ENCODE measurements around the gene ISM1. TPM values are rescaled to one million over a fixed set of nuclear protein-coding genes. Genes with fewer than 3 reads are reported as not detected.

Gene ISM1
- total and polyA plus RNA-seq, 12 donors = 0.54 to 1.7 (median 1.0) TPM

DNA sequence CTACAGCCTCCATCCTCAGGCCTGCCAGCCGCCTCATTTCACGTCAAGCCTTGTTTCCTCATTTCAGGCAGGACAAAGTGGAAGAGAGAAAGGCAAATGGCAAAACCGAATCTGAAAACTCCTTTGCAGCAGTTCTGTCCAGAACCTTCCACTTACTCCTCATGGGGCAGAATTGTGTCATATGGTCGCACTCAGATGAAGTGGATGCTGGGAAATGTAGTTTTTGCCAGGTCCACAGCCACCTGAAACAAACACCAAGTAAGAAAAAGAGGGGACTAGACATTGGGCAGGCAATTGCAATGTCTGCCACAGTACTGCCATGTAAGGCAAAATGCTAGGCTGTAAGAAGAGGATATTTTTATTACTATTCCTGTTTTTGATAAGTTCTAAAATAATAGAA lies 44.9 kb downstream of the ISM1 start:
- H3K27me3 ChIP-seq = peaks cover 0 to 7% (median 0%) of the 10 kb centered on the region in 7 donors
- 85 to 90% methylated on average over 4 of the region's 4 CpGs for WGBS, 2 donors
- no peak overlapping the region for H3K4me3 ChIP-seq
- H3K36me3 ChIP-seq = no peaks in the 10 kb centered on the region
- no peak overlapping the region for H3K27ac ChIP-seq
- ATAC-seq (no peak), DNase-seq (no peak)
- peaks cover 0 to 10% (median 0%) of the 10 kb centered on the region in 9 donors for H3K4me1 ChIP-seq
- intact Hi-C loops (cut with DNase I) = loop anchor here in 3 of 10 donors (5.0 to 10.0 kb wide), 2 partner anchors 141 to 149 kb away; no protein-coding TSS in a partner anchor
- H3K9me3 ChIP-seq = no peaks in the 10 kb centered on the region
- TF ChIP-seq, protein P1, sequence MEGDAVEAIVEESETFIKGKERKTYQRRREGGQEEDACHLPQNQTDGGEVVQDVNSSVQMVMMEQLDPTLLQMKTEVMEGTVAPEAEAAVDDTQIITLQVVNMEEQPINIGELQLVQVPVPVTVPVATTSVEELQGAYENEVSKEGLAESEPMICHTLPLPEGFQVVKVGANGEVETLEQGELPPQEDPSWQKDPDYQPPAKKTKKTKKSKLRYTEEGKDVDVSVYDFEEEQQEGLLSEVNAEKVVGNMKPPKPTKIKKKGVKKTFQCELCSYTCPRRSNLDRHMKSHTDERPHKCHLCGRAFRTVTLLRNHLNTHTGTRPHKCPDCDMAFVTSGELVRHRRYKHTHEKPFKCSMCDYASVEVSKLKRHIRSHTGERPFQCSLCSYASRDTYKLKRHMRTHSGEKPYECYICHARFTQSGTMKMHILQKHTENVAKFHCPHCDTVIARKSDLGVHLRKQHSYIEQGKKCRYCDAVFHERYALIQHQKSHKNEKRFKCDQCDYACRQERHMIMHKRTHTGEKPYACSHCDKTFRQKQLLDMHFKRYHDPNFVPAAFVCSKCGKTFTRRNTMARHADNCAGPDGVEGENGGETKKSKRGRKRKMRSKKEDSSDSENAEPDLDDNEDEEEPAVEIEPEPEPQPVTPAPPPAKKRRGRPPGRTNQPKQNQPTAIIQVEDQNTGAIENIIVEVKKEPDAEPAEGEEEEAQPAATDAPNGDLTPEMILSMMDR (IDR thresholded peaks at IDR 0.05) = no peak

DNA sequence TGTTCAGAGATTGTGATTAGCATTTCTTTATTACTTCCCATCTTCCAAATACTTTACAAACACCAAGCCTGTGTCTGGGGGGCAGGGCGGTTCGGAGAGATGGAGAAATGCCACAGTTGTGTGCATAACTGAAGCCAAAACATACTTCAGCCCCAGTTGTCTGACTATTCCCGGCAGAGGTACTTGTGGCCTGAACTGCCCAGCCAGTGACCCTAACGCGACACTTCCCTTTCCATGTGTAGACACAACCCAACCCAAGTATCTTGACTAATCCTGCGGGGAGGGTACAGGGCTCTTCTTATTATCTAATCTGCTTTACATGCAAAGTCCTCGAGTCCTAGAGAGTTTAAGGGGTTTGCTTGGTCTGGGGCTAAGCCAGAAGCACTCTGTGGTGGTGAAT lies 46.2 kb downstream of the ISM1 start:
- Histone ChIP-seq H3K27me3 (peaks cover 0 to 7% (median 0%) of the 10 kb centered on the region in 7 donors), H3K4me3 (no peak overlapping the region), H3K36me3 (no peaks in the 10 kb centered on the region), H3K4me1 (peaks cover 0 to 19% (median 5%) of the 10 kb centered on the region in 9 donors), H3K9me3 (no peaks in the 10 kb centered on the region), H3K27ac (no peak overlapping the region)
- WGBS, 2 donors = 39 to 46% methylated on average over 7 of the region's 7 CpGs
- DNase-seq (no peak), ATAC-seq (no peak)
- TF ChIP-seq, protein P1 (IDR thresholded peaks at IDR 0.05) = no peak
- intact Hi-C loops (cut with DNase I) = loop anchor here in 3 of 10 donors (5.0 to 10.0 kb wide), 2 partner anchors 142 to 150 kb away; no protein-coding TSS in a partner anchor

DNA sequence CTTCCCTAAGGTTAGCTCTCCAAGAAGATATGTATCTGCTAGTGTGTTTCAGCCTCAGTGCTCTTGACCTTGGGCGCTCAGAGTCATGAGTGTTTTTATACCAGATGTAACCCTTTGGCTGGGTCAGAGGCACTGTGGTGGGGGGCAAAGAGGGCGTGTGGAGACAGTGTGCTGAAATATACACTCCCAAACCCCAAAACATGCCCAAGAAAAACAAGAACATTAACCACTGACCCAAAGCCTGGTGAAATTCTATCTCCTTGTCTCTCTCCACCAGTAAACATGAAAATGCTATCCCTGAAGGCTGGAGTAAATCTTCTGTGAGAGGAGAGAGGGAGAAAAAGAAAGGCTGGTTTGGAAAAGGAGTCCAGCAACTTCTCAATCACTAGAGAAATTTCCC lies 47.9 kb downstream of the ISM1 start:
- Histone ChIP-seq H3K4me3 (no peak overlapping the region), H3K4me1 (peaks cover 0 to 29% (median 5%) of the 10 kb centered on the region in 9 donors), H3K27ac (no peak overlapping the region), H3K36me3 (no peaks in the 10 kb centered on the region), H3K27me3 (peaks cover 0 to 9% (median 0%) of the 10 kb centered on the region in 7 donors), H3K9me3 (no peaks in the 10 kb centered on the region)
- ATAC-seq (no peak), DNase-seq (no peak)
- intact Hi-C loops (cut with DNase I) = loop anchor here in 3 of 10 donors (5.0 to 10.0 kb wide), 2 partner anchors 144 to 152 kb away; no protein-coding TSS in a partner anchor
- TF ChIP-seq, protein P1 (IDR thresholded peaks at IDR 0.05) = no peak
- WGBS, 2 donors = 73 to 77% methylated on average over 2 of the region's 2 CpGs

DNA sequence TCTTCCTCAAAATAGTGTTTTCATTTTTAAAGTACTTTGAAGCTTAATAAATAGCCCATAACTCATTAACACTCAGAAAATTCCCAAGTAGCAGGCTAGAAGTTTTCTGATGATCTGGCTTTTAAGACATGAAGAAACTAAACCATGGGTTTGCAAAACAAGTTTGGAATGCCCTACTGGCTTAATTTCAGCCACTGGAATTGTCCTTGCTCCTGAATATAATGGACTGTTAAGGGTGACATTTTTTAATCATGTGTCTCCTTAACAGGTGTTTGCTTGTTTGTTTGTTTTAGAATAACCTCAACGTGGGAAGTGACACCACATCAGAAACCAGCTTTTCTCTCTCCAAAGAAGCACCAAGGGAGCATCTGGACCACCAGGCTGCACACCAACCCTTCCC lies 49.1 kb downstream of the ISM1 start:
- ATAC-seq (no peak), DNase-seq (no peak)
- no peaks in the 10 kb centered on the region for H3K9me3 ChIP-seq
- TF ChIP-seq, protein P1 (IDR thresholded peaks at IDR 0.05) = no peak
- intact Hi-C loops (cut with DNase I) = loop anchor here in 2 of 10 donors (2.0 to 10.0 kb wide), 2 partner anchors 47 to 65 kb away; no protein-coding TSS in a partner anchor
- H3K27ac ChIP-seq = peak overlapping the region in 3 of 10 donors; percentile 0 to 72 (median 70)
- peaks cover 0 to 12% (median 0%) of the 10 kb centered on the region in 7 donors for H3K27me3 ChIP-seq
- H3K4me3 ChIP-seq = no peak overlapping the region
- 45 to 47% methylated on average over 1 of the region's 1 CpG for WGBS, 2 donors
- no peaks in the 10 kb centered on the region for H3K36me3 ChIP-seq
- peaks cover 0 to 42% (median 17%) of the 10 kb centered on the region in 9 donors for H3K4me1 ChIP-seq
